Trophoblast cell (in vitro differentiated cells and primary cell): Measurements from ENCODE around the gene PBX1.

Experiments used
- DNase-seq, 2 donors: peaks; one replicate each; pipeline ENCODE4 v3.0.0-alpha.2; 2016
- H2AFZ ChIP-seq: 2 replicates; pipeline ENCODE4 v1.6.1; 2013; ENCODE audit warnings: low read length, moderate library complexity, mild to moderate bottlenecking; ENCODE audit not compliant: insufficient read depth, poor library complexity
- H2AK5ac ChIP-seq: 2 replicates; pipeline ENCODE4 v1.6.1; 2013; ENCODE audit warnings: mild to moderate bottlenecking, low read length
- H2BK120ac ChIP-seq: 2 replicates; pipeline ENCODE4 v1.6.1; 2013; ENCODE audit warnings: low read length, mild to moderate bottlenecking, moderate library complexity; ENCODE audit not compliant: insufficient read depth, poor library complexity
- H2BK12ac ChIP-seq: 2 replicates; pipeline ENCODE4 v1.6.1; 2013; ENCODE audit warnings: mild to moderate bottlenecking, low read length, moderate library complexity
- H2BK5ac ChIP-seq: 2 replicates; pipeline ENCODE4 v1.6.1; 2013; ENCODE audit warnings: low read length, low read depth, moderate library complexity, mild to moderate bottlenecking; ENCODE audit not compliant: poor library complexity
- H3K14ac ChIP-seq: 2 replicates; pipeline ENCODE4 v1.6.1; 2013; ENCODE audit warnings: mild to moderate bottlenecking, low read length
- H3K18ac ChIP-seq: 2 replicates; pipeline ENCODE4 v1.6.1; 2013; ENCODE audit warnings: mild to moderate bottlenecking, low read length
- H3K23ac ChIP-seq: 2 replicates; pipeline ENCODE4 v1.6.1; 2013; ENCODE audit warnings: low read length
- H3K27ac ChIP-seq: 2 replicates; pipeline ENCODE4 v1.5.1; 2013; ENCODE audit warnings: low read depth, mild to moderate bottlenecking, inconsistent platforms, low read length, moderate library complexity
- H3K27me3 ChIP-seq: 2 replicates; pipeline ENCODE4 v1.6.1; 2013; ENCODE audit warnings: inconsistent platforms, mild to moderate bottlenecking, low read length, moderate library complexity; ENCODE audit not compliant: insufficient read depth
- H3K36me3 ChIP-seq, 2 experiments: 1 replicate in 1 of 2; 2 replicates in 1 of 2; pipeline ENCODE4 v1.6.1; 2013; ENCODE audit warnings: low read length in 2 of 2, mild to moderate bottlenecking in 2 of 2, moderate library complexity in 1 of 2; ENCODE audit not compliant: insufficient read depth in 2 of 2, control insufficient read depth in 1 of 2
- H3K4ac ChIP-seq: 2 replicates; pipeline ENCODE4 v1.6.1; 2013; ENCODE audit warnings: low read depth, mild to moderate bottlenecking, low read length, moderate library complexity
- H3K4me1 ChIP-seq, 2 experiments: 1 replicate in 1 of 2; 2 replicates in 1 of 2; pipeline ENCODE4 v1.6.1; 2013; ENCODE audit warnings: low read length in 2 of 2, mild to moderate bottlenecking in 2 of 2, moderate library complexity in 1 of 2; ENCODE audit not compliant: insufficient read depth in 2 of 2, control insufficient read depth in 1 of 2
- H3K4me2 ChIP-seq: 2 replicates; pipeline ENCODE4 v1.6.1; 2013; ENCODE audit warnings: inconsistent platforms, mild to moderate bottlenecking, low read length, moderate library complexity
- H3K4me3 ChIP-seq: 2 replicates; pipeline ENCODE4 v1.5.1; 2013; ENCODE audit warnings: mild to moderate bottlenecking, low read depth, low read length, inconsistent platforms
- H3K79me1 ChIP-seq: one replicate; pipeline ENCODE4 v1.6.1; 2013; ENCODE audit warnings: low read length
- H3K79me2 ChIP-seq: 2 replicates; pipeline ENCODE4 v1.6.1; 2013; ENCODE audit warnings: low read length, mild to moderate bottlenecking; ENCODE audit not compliant: control insufficient read depth, insufficient read depth, poor library complexity
- H3K9ac ChIP-seq: 2 replicates; pipeline ENCODE4 v1.6.1; 2013; ENCODE audit warnings: mild to moderate bottlenecking, low read length
- H3K9me3 ChIP-seq: 2 replicates; pipeline ENCODE4 v1.6.1; 2013; ENCODE audit warnings: low read depth, mild to moderate bottlenecking, control low read depth, inconsistent platforms, low read length; ENCODE audit not compliant: insufficient read depth
- H4K12ac ChIP-seq: 2 replicates; pipeline ENCODE4 v1.6.1; 2013; ENCODE audit warnings: low read depth, mild to moderate bottlenecking, low read length, moderate library complexity
- H4K8ac ChIP-seq: 2 replicates; pipeline ENCODE4 v1.6.1; 2013; ENCODE audit warnings: low read depth, mild to moderate bottlenecking, low read length, moderate library complexity
- H4K91ac ChIP-seq: one replicate; pipeline ENCODE4 v1.6.1; 2013; ENCODE audit warnings: low read depth, mild to moderate bottlenecking, low read length, moderate library complexity
- WGBS: extraction: QIAGEN DNeasy Blood & Tissue Kit; methylation state at CpG from one replicate; pipeline ENCODE4 v1.1.7; 2013; ENCODE audit warnings: missing lambda C conversion rate; ENCODE audit not compliant: insufficient read length, insufficient coverage; ENCODE audit errors: extremely low coverage; 5-methylcytosine and 5-hydroxymethylcytosine counted together

PBX1 gene

GRCh38 chr1:164559342-164560051 lies 513 bp downstream of the PBX1 start:
- Histone ChIP-seq H2AFZ (no peak overlapping the region), H3K14ac (no peak overlapping the region), H4K91ac (peak overlapping the region; percentile 66), H3K4me3 (peak overlapping the region; percentile 92), H3K4ac (peak overlapping the region; percentile 68), H3K9me3 (no peaks in the 10 kb centered on the region), H3K79me2 (peaks cover 2% of the 10 kb centered on the region), H3K79me1 (peaks cover 6% of the 10 kb centered on the region), H3K27me3 (no peaks in the 10 kb centered on the region), H3K9ac (peak overlapping the region; percentile 90), H3K4me1 (no peaks in the 10 kb centered on the region), H4K8ac (no peak overlapping the region), H2AK5ac (no peak overlapping the region), H3K18ac (no peak overlapping the region), H4K12ac (no peak overlapping the region), H3K36me3 (no peaks in the 10 kb centered on the region), H2BK5ac (peak overlapping the region; percentile 91), H2BK120ac (no peak overlapping the region), H3K27ac (peak overlapping the region; percentile 97), H3K23ac (no peak overlapping the region), H3K4me2 (peak overlapping the region; percentile 89), H2BK12ac (peak overlapping the region; percentile 8)
- peak in 1 of 2 donors; percentile 25 for DNase-seq
- no CpG with 5 or more reads among the region's 20 CpGs for WGBS

- Histone ChIP-seq H2BK5ac (peak overlapping the region; percentile 91), H3K14ac (peak overlapping the region; percentile 92), H2BK120ac (peak overlapping the region; percentile 24), H3K4me3 (peak overlapping the region; percentile 92), H3K4ac (peak overlapping the region; percentile 42), H4K91ac (peak overlapping the region; percentile 47), H3K79me1 (peaks cover 6% of the 10 kb centered on the region), H2AFZ (no peak overlapping the region), H3K79me2 (peaks cover 2% of the 10 kb centered on the region), H3K4me2 (peak overlapping the region; percentile 89), H3K9me3 (no peaks in the 10 kb centered on the region), H3K36me3 (no peaks in the 10 kb centered on the region), H2AK5ac (no peak overlapping the region), H3K9ac (peak overlapping the region; percentile 90), H4K12ac (no peak overlapping the region), H3K4me1 (no peaks in the 10 kb centered on the region), H4K8ac (peak overlapping the region; percentile 23), H3K23ac (no peak overlapping the region), H3K18ac (no peak overlapping the region), H2BK12ac (no peak overlapping the region), H3K27me3 (no peaks in the 10 kb centered on the region), H3K27ac (peak overlapping the region; percentile 97)
- peak in 1 of 2 donors; percentile 34 for DNase-seq
- no CpG with 5 or more reads among the region's 11 CpGs for WGBS
Observed at GRCh38 chr1:164560121-164560541, 1.1 kb downstream of the PBX1 start.

GRCh38 chr1:164560556-164560955 lies 1.6 kb downstream of the PBX1 start:
- no CpG with 5 or more reads among the region's 2 CpGs for WGBS

GRCh38 chr1:164561007-164561406 lies 2.0 kb downstream of the PBX1 start:
- no peak overlapping the region for H4K12ac ChIP-seq

More at GRCh38 chr1:164560556-164560955, 1.6 kb downstream of the PBX1 start:
- no peak overlapping the region for H3K14ac ChIP-seq
- H4K8ac ChIP-seq = no peak overlapping the region
- no peak overlapping the region for H2BK12ac ChIP-seq
- H3K9me3 ChIP-seq = no peaks in the 10 kb centered on the region
- peaks cover 6% of the 10 kb centered on the region for H3K79me1 ChIP-seq
- no peak overlapping the region for H2AK5ac ChIP-seq
- peak overlapping the region; percentile 84 for H3K9ac ChIP-seq
- H3K4me3 ChIP-seq = no peak overlapping the region
- H2BK120ac ChIP-seq = no peak overlapping the region
- no peak overlapping the region for H2BK5ac ChIP-seq
- H3K18ac ChIP-seq = no peak overlapping the region
- H3K27me3 ChIP-seq = no peaks in the 10 kb centered on the region
- peak overlapping the region; percentile 97 for H3K27ac ChIP-seq
- H3K36me3 ChIP-seq = no peaks in the 10 kb centered on the region
- H3K79me2 ChIP-seq = peaks cover 2% of the 10 kb centered on the region
- H2AFZ ChIP-seq = no peak overlapping the region
- H4K12ac ChIP-seq = no peak overlapping the region
- H3K23ac ChIP-seq = no peak overlapping the region
- H4K91ac ChIP-seq = no peak overlapping the region
- no peak overlapping the region for H3K4ac ChIP-seq
- no peaks in the 10 kb centered on the region for H3K4me1 ChIP-seq
- DNase-seq = no peak
- peak overlapping the region; percentile 89 for H3K4me2 ChIP-seq

More at GRCh38 chr1:164561007-164561406, 2.0 kb downstream of the PBX1 start:
- no peak overlapping the region for H2AK5ac ChIP-seq
- H2BK5ac ChIP-seq = no peak overlapping the region
- no peak overlapping the region for H3K4ac ChIP-seq
- peaks cover 2% of the 10 kb centered on the region for H3K79me2 ChIP-seq
- H3K79me1 ChIP-seq = peaks cover 6% of the 10 kb centered on the region
- H3K9me3 ChIP-seq = no peaks in the 10 kb centered on the region
- H3K9ac ChIP-seq = no peak overlapping the region
- H4K91ac ChIP-seq = no peak overlapping the region
- no peak overlapping the region for H3K4me3 ChIP-seq
- no peak overlapping the region for H3K14ac ChIP-seq
- H3K23ac ChIP-seq = no peak overlapping the region
- H2AFZ ChIP-seq = no peak overlapping the region
- H3K36me3 ChIP-seq = no peaks in the 10 kb centered on the region
- H4K8ac ChIP-seq = no peak overlapping the region
- DNase-seq = peak in 1 of 2 donors; percentile 12
- no peak overlapping the region for H2BK120ac ChIP-seq
- H3K27me3 ChIP-seq = no peaks in the 10 kb centered on the region
- peak overlapping the region; percentile 66 for H3K4me2 ChIP-seq
- H2BK12ac ChIP-seq = no peak overlapping the region
- WGBS = no CpG with 5 or more reads among the region's 7 CpGs
- H3K27ac ChIP-seq = no peak overlapping the region
- no peak overlapping the region for H3K18ac ChIP-seq
- no peaks in the 10 kb centered on the region for H3K4me1 ChIP-seq
